Right lobe of liver (tissue), 4 donors: ENCODE results near the gene CCDC6.

ENCODE experiments used
- CTCF ChIP-seq, 4 donors: fragments of 200-600 bp in 3 of 4; fragments of 450-650 bp in 1 of 4; IDR thresholded peaks; one replicate each; pipeline versions ENCODE4 v1.5.1 to v1.8.0; 2016 to 2022; ENCODE audit warnings: antibody characterized with exemption in 4 of 4, mild to moderate bottlenecking in 2 of 4
- POLR2A ChIP-seq: fragments of 450-650 bp; IDR thresholded peaks from one replicate; pipeline ENCODE4 v1.6.1; 2017; ENCODE audit warnings: antibody characterized with exemption, mild to moderate bottlenecking
- donor health status: DM: no; HTN: no; CAD: no.
- donor health status: DM: no; HTN: no; CAD: no.
- donor health status: DM: no; HTN: yes; CAD: no.

- no peak for TF ChIP-seq CTCF (IDR thresholded peaks at IDR 0.05)
- no peak for TF ChIP-seq POLR2A
These were observed 43.3 kb upstream of the CCDC6 start for GRCh38 chr10:59949608-59950007.
